HCEC 1CT (cell line): Measurements from ENCODE around the gene NDUFS1.
A peak's percentile ranks its signal among the peaks of the same experiment; 100 is the strongest.
"Not testable (repeated sequence)": the region's sequence is repeated elsewhere in the genome, so short reads cannot be mapped to it uniquely, and the experiment has no call there.

Source experiments
- DNase-seq: peaks from one replicate; pipeline ENCODE4 v3.0.0-alpha.2; 2017

The NDUFS1 gene

DNA sequence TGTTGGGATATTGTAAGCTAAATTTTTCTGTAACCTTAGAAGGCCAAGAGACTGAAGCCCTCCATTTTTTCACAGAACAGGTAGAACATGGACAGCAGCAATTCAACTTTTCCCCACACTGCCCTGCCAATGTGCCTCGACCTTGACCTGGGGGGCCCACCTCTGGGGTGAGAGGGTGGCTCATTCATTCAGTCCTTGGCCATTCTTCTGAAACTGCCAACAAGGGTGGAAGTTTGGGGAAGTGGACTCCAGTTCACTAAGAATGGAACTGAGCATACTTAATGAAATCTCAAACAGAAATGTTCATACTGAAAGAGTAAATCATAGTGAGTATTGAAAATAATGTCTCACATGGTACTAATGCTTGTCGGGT is 1.5 kb upstream of the NDUFS1 start:
- no peak for DNase-seq

DNA sequence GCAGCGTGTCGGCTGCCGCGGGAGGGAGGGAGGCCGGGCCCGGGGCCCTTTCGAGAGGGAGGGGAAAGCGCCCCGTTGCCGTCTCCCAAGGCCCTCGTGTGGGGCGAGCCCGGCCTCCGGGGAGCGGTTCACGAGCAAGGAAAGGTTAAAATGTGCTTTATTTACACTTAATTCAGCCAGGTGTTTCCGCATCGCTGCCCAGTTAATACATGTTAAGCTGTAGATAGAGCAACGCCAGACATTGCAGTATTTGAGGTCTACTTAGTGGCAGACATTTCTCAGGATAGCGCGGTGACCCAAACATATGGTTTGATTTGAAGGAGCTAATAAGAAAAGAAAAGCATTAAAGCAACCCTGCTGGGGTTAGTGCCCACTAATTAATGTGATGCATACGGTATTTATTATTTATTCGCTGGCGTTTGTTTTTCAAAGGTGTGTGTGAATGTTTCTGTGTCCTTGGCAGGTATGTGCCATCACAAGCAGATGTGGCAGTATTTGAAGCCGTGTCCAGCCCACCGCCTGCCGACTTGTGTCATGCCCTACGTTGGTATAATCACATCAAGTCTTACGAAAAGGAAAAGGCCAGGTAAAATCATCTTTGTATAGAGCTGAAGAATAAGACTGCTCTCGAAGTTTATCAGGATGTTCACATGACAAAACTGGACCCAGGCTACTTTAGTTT is 1.0 kb upstream of the NDUFS1 start:
- DNase-seq = no peak

DNA sequence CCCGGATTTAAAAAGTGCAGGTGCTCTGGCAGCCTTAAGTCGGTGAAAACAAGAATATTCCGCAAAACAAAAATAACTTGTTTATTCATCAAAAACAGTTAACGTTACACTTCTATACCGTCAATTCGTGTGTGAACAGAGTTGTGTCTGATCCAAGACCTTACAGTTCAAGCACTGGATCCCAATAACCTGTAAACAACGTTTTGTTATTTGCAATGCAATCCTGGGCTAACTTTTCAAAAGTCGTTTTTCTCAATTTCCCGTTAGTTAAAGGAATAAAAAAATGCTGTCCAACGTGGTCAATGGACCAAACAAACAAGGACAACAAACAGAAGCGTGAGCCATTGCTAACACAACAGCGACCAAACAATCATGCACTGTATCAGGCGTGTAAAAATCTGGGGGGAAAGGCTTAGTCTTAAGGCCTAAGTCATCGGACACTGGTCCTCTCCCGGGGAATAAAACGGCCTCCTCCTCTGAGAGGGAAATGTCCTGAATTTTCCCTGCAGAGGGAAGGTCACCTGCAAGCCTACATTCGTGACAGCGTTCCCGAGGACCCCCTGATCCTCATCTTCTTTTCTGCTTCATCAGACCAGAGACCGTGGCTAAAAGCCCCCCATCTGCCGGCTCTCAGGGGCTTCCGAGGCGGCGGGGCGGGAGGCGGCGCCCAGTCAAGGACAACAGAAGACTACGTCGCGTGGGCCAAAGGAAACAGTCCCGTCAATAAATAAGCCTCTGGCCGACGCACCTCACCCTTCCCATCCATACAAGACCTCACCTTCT is 490 bp downstream of the NDUFS1 start:
- DNase-seq = peak; percentile 20

DNA sequence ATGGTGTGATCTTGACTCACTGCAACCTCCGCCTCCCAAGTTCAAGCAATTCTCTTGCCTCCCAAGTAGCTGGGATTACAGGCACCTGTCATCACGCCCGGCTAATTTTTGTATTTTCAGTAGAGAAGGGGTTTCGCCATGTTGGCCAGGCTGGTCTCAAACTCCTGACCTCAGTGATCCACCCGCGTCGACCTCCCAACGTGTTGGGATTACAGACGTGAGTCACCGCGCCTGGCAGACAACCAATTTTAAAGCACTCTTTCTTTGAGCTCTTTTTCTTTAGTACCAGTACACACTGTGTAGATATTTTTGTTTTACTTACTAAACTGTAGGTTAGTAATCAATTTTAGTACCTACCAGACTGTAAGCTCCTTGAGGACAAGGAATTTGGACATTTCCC is 2.2 kb downstream of the NDUFS1 start:
- not testable (repeated sequence) for DNase-seq

DNA sequence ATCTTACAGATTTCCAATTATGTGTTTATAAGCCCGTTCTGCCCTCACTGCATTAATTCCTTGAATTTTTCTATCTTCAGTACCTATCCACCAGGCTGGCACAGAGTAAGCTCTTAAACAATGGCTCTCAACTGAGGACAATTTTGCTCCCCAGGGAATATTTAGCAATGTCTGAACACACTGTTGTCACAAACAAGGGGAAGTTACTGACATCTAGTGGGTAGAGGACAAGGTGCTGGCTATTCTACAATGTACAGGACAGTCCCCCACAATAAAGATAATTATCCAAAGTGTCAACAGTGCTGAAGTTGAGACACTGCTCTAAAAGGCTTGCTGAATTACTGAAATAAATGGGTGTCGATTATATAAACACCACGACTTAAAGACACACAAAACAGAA is 5.0 kb downstream of the NDUFS1 start:
- no peak for DNase-seq

DNA sequence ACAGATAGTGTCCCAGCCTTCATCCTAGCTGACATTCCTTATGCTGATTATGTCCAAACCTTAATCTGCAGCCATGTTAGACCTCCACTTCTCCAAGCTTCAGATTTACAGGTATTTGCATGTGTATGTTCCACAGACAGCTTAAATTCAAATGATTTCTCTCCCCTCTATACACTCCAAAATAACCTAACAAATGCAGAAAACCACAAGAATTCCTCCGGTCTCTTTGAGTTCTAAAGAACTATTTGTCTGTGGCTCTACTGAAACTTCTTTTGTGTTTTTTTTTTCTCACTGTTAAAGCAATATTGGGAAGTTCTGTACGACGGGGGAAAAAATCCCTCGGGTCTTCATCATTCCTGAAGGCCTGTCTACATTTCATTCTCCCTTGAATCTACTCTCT is 8.6 kb downstream of the NDUFS1 start:
- no peak for DNase-seq

DNA sequence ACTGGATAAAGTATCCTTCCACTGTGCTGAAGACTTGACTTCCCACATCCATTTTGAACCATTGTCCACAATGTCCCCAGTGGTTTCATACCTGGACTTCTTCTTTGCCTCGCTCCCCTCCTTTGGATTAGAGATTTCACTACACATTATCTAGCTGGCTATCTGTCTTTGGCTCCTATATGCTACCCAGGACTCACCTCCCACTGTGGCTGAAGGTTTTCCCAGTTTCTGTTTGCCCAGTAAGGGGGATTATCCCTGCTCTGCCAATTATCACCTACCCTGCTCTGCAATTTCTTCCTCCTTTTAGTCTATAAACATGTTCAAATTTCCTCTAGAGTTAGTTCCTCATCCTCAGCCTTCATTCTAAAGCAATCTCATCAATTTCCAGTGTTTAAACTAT is 9.1 kb downstream of the NDUFS1 start:
- no peak for DNase-seq

DNA sequence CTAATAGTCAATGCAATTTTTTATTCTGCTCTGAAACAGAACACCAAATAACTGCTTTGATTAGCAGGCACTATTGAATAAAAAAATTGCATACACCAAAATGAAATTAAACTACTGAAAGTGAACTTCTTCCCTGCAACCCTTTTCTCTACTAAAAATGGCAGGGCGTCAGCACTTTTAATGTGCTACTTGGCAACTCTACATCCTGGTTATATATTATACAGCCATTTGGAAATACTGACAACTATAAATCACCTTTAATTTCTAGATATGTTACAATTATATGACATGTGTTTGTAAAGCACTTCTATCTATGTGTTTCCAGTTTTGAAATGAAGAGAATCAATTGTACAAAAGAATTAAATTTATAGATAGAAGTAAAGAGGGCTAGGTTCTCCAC is 9.9 kb downstream of the NDUFS1 start:
- DNase-seq = no peak

DNA sequence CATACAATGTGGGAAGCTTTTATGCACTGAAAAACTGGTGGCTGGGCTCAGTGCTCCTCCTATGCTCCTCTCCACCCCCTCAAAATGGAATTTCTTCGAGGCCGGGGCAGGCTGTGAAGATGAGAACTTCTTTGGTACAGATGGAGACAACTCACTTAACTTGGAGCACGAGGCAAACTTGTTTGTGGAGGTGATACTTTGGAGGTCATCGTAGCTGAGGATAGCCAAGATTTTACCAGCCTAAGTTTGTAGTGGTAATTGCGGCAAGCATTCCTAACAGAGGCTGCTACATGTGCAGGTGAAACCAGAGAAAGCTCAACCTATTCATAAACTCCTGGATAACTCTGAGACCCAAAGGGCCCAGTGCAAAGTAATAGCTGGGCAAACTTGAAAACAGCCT is 13.6 kb downstream of the NDUFS1 start:
- DNase-seq = no peak

DNA sequence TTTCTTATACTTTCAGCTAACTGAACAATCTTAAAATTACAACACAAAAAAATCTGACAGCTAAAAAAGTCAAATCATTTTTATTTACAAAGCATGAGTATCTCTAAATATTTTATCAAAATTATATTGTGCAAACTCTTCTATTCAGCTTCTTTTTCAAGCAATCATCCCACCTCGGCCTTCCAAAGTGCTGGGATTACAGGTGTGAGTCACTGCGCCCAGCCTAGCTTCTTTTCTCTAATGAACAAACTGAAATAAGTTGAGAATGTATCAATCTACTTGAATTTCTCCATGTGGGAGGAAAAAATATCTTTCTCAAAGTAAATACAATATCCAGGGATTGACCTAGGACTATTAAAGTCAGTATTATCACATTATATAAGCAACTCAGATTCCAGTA is 14.9 kb downstream of the NDUFS1 start:
- no peak for DNase-seq

DNA sequence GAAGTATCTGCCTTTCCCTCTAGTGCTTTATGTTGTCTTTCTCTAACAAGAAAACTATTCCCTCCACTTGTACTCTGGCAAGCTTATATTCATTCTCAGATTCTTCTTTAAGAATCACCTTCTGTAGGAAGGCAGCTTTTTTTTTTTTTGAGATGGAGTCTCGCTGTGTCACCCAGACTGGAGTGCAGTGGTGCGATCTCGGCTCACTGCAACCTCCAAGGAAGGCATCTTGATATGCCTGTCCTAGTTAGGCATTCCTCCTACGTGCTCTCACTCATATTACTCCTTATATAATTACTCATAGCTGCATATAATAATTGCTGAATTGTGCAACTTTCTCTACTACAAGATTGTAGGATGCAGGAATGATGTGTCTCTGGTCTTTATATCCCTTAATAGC is 15.8 kb downstream of the NDUFS1 start:
- DNase-seq = no peak

DNA sequence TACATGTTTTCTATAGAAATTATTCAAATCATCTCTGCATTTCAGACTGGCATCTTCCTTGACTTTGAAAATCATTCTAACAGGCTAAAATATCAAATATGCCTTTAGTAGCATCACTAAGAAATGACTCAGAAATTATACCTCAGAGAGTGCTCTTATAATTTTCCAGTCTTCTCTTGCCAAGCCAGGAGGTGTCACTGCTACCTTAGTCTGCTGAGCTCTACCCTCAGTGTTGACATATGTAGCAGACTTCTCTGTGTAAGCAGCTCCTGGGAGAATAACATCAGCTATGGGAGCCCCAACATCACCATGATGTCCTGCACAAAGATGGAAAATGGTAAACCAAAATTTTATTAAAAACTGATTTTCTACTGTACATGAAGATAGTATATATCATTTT is 31.6 kb downstream of the NDUFS1 start:
- DNase-seq = peak; percentile 15

DNA sequence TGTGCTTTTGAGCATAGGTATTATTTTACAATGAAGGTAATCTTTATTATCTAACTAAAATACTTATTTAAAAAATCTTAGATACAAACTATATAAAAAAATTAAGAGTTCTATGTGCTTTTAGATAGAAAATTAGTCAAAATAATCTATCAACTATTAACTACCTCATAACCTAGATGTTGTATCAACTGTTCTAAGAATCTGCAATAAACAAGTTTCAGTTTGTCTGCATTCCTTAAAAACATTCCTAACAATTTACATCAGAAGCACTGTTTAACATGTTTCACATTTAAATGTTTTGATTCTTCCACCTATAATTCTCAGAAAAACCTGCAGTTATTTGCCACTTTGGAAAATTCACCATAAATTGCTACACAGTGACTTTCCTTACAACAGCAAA is 33.3 kb downstream of the NDUFS1 start:
- DNase-seq = no peak

DNA sequence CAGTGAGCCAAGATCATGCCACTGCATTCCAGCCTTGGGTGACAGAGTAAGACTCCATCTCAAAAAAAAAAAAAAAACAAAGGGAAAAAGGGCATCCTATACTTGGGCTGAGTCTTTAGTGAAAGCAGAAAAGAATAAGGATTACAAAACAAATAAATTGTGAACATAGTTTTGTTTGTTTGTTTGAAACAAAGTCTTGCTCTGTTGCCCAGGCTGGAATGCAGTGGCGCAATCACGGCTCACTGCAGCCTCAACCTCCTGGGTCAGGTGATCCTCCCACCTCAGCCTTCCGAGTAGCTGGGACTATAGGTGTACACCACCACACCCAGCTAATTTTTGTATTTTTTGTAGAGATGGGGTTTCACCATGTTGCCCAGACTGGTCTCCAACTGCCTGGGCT is 36.7 kb downstream of the NDUFS1 start:
- DNase-seq = not testable (repeated sequence)

DNA sequence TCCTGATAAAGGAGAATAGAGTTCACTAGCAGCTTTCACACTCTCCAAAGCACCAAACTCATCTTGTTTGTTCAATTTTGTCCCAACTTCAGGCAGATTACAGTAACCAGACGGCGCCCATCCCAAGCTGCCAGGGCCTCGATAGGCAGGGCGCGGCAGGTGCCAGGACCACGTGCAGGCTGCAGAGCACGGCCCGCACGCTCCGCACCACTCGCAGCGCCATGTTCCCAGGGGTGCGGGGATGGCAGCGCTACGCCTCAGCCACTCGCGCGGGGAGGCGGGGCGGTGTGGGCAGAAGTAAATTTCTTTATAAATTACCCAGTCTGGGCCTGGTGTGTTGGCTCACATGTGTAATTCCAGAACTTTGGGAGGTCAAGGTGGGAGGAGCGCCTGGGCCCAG is 43.0 kb downstream of the NDUFS1 start:
- no peak for DNase-seq

DNA sequence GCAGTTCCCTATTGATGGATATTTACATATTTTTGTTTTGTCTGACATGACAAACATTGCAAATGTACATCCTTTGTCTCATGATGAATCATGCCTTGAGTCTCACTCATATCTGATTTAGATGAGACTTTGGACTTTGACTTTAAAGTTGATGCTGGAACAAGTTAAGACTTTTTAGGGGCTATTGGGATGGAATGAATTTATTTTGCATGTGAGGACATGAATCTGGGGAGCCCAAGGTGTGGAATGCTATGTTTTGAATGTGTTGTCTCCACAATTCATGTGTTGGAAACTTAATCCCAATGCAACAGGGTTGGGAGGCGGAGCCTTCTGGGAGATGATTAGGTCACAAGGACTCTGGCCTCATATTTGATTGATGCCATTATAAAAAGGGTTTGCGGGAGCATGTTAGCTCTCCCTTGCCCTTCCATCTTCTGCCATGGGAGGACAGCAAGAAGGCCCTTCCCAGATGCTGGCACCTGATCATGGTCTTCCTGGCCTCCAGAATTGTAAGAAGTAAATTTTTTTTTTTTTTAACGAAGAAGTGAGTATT is 44.1 kb downstream of the NDUFS1 start:
- DNase-seq = no peak

DNA sequence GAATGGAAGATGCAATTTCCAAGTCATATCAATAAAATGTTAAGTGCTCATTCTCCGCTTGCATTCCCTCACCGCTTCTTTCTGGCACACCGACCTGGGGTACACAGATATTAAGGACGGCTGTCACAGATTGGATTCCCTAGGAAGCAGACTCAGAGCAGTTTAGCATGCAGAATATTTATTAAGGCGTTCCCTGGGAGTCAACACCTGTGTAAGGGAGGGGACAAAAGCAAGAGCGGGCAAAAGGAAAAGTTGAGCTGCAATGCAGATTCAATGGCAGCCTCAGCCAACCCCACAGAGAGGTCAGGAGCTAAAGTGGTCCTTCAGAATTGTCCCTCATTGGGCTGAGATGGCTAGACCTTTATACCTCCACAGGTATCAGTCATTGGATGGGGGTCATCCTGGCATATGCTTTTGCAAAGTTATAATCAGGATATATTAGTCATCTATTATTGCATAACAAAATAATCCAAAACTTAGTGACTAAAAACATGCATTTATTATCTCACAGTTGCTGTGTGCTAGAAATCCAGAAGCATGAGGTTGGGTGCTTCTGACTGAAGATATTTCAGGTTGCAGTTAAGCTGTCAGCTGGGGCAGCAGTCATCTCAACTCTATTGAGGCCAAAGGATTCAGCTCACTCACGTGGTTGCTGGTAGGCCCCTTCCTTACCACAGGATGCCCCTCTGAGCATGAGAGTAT is 46.2 kb downstream of the NDUFS1 start:
- DNase-seq = peak; percentile 65

DNA sequence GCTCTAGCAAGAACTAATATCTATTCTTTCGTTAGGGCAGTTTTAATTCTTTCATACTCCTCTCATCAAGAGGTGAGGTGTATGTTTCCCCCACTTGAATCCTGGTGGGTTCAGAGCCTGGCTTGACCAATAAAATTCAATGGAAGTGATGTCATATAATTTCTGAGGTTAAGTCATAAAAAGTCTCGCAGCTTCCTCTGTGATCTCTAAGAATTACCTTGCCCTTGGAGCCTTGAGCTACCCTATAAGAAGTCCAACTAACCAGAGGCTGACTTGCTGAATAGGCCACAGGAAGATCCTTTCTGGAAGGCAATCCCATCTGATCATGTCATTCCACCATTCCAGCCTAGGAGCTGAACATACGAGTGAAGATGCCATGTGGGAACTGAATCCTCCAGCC is 47.1 kb downstream of the NDUFS1 start:
- no peak for DNase-seq

DNA sequence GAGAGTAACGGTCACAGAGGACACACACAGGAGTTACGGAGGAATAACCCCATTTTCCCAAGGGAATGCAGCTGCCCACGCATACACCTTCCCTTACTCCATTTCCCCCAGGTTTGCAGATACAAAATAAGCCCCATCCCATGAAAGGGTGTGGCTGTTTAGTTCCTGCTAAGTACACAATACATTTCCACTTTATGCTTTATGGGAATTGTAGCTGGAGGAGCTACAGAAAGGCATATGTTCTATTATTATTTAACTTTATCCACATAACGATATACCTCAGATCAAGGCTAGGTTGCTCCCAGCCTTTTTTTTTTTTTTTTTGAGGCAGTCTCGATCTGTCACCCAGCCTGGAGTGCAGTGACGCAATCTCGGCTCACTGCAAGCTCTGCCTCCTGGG is 50.5 kb downstream of the NDUFS1 start:
- DNase-seq = no peak

DNA sequence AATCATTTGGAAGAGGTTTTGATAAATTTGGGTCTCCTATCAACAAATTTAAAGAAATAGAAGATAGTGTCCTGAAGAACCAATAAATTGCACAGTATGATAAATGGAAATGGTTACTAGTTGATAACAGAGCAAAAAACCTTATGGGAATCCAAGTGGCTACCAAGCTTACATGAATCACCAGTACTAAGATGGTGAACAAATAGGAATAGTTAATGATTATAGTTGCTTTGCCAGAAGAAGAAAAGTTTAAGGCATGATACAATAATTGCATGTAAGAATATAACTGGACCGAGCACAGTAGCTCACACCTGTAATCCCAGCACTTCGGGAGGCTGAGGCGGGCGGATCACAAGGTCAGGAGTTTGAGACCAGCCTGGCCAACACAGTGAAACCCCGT is 53.7 kb downstream of the NDUFS1 start:
- DNase-seq = no peak

DNA sequence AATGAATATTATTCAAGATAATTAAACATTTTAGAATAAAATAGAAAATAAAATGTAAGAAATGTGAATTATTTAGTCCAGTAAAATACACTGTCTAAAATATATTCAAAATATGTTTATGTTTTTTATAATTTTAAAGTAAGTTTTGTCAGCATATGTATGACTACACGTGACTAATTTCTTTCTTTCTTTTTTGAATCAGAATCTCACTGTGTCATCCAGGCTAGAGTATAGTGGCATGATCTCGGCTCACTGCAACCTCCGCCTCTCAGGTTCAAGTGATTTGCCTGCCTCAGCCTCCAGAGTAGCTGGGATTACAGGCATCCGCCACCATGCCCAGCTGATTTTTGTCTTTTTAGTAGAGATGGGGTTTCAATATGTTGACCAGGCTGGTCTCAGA is 54.2 kb downstream of the NDUFS1 start:
- DNase-seq = no peak

DNA sequence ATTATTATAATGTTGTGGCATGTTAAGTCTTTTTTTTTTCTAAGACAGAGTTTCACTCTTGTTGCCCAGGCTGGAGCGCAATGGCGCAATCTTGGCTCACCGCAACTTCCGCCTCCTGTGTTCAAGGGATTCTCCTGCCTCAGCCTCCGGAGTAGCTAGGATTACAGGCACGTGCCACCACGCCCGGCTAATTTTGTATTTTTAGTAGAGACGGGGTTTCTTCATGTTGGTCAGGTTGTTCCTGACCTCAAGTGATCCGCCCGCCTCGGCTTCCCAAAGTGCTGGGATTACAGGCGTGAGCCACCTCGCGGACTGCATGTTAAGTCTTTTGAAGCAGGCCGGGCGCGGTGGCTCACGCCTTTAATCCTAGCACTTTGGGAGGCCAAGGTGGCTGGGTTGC is 60.4 kb downstream of the NDUFS1 start:
- DNase-seq = not testable (repeated sequence)

DNA sequence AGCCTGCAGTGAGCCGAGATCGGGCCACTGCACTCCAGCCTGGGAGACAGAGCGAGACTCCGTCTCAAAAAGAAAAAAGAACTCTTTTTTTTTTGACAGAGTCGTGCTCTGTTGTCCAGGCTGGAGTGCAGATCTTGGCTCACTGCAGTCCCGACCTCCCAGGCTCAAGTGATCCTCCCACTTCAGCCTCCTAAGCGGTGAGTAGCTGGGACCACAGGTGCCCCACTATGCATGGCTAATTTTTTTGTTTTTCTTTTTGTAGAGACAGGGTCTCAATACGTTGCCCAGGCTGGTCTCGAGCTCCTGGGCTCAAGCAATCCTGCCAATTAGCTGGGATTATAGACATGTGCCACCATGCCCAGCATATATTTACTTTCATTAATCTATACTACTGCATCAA is 60.8 kb downstream of the NDUFS1 start:
- no peak for DNase-seq

DNA sequence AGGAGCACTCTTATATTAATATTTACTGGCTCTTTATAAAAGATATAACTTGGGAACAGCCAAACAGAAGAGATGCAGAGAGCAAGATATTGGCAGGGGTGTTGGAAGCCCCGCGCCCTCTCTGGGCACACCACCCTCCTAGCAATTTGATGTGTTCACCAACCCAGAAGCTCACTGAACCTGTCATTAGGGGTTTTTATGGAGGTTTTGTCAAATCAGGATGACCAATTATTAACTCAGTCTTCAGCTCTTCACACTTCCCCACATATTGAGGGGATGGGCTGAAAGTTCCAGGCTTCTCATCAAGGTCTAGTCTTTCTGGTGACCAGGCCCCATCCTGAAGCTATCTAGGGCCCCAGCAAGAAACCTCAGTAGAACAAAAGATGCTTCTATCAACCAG is 62.4 kb downstream of the NDUFS1 start:
- no peak for DNase-seq
